ENCODE data around the gene SLC29A3. TPM values are rescaled to one million over a fixed set of nuclear protein-coding genes. Genes with fewer than 3 reads are reported as not detected.
"Not testable (repeated sequence)": the region's sequence is repeated elsewhere in the genome, so short reads cannot be mapped to it uniquely, and the experiment has no call there.

Gene SLC29A3
- 3.7 TPM for polyA plus RNA-seq (2013, experiment 1 of 2; ENCODE audit: insufficient read length)
- polyA plus RNA-seq (2013, experiment 2 of 2; ENCODE audit: insufficient read length): 3.1 TPM

GRCh38 chr10:71319042-71319799 is at the start of gene SLC29A3:
TSS of gene SLC29A3 (plus strand) at chr10:71319259. CDS start at chr10:71319310, 51 bp downstream.
- peak; percentile 83 for DNase-seq

GRCh38 chr10:71269301-71270288 is 49.5 kb upstream of the SLC29A3 start:
- DNase-seq: no peak

- peak; percentile 77 for DNase-seq
Observed at GRCh38 chr10:71270301-71271220, 48.5 kb upstream of the SLC29A3 start.

- no peak for DNase-seq
Observed at GRCh38 chr10:71271662-71272055, 47.4 kb upstream of the SLC29A3 start.

GRCh38 chr10:71272056-71272771 is 46.8 kb upstream of the SLC29A3 start:
- DNase-seq: peak; percentile 73

- DNase-seq: not testable (repeated sequence)
Observed at GRCh38 chr10:71272974-71273373, 46.1 kb upstream of the SLC29A3 start.

GRCh38 chr10:71273506-71273905 is 45.6 kb upstream of the SLC29A3 start:
- no peak for DNase-seq

- DNase-seq: no peak
Observed at GRCh38 chr10:71274901-71275796, 43.9 kb upstream of the SLC29A3 start.

GRCh38 chr10:71276873-71277272 is 42.2 kb upstream of the SLC29A3 start:
- no peak for DNase-seq

- no peak for DNase-seq
Observed at GRCh38 chr10:71277914-71278665, 41.0 kb upstream of the SLC29A3 start.

GRCh38 chr10:71278691-71279588 is 40.1 kb upstream of the SLC29A3 start:
- DNase-seq: no peak

GRCh38 chr10:71279590-71280170 is 39.4 kb upstream of the SLC29A3 start:
- DNase-seq: no peak

GRCh38 chr10:71280216-71280615 is 38.8 kb upstream of the SLC29A3 start:
- no peak for DNase-seq

GRCh38 chr10:71280825-71281224 is 38.2 kb upstream of the SLC29A3 start:
- DNase-seq: no peak

GRCh38 chr10:71281646-71282322 is 37.3 kb upstream of the SLC29A3 start:
- no peak for DNase-seq

GRCh38 chr10:71282323-71282680 is 36.8 kb upstream of the SLC29A3 start:
- no peak for DNase-seq

GRCh38 chr10:71283410-71283809 is 35.6 kb upstream of the SLC29A3 start:
- no peak for DNase-seq

GRCh38 chr10:71283876-71284275 is 35.2 kb upstream of the SLC29A3 start:
- no peak for DNase-seq

Measured in fibroblast of skin of back (primary cell).